Measurements from ENCODE around the gene RBBP5.

Gene RBBP5

DNA sequence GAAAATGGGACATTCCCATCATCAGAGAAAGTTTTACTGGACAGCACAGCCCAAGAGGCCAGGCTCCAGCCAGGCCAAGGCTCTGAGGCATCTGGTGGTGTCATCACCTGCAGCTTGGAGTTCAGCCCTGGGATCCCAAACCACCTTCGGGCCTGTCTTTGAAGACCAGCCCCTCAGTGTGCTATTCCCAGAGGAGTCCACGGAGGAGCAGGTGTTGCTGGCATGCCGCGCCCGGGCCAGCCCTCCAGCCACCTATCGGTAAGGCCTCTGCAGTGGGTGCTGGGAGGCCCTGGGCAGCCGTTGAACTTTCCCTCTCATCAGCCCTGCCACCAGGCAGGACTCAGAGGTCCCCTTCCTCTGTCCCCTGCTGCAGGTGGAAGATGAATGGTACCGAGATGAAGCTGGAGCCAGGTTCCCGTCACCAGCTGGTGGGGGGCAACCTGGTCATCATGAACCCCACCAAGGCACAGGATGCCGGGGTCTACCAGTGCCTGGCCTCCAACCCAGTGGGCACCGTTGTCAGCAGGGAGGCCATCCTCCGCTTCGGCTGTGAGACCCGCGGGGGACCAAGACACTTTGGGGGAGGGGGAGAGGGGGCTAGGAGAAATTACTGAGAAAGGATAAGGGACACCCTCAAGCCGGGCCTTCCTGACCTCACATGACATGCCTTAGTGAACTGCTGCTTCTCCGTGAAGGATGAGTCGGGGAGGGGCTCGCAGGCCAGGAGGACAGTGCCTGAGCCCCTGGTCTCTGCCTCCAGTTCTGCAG lies 63.8 kb downstream of the RBBP5 start:
- Histone ChIP-seq H2BK5ac (ENCODE audit: low read depth, low read length, poor library complexity, severe bottlenecking) (no peak overlapping the region), H3K9me3 (ENCODE audit: control insufficient read depth, low read length) (no peaks in the 10 kb centered on the region), H3K23ac (ENCODE audit: low read length in 2 of 2) (no peak overlapping the region), H3K9ac (ENCODE audit: low read length) (no peak overlapping the region), H2AFZ (ENCODE audit: low read depth, low read length) (no peak overlapping the region), H3K4ac (ENCODE audit: low read depth in 1 of 2, low read length in 2 of 2) (no peak overlapping the region), H2BK120ac (ENCODE audit: low read depth, low read length) (no peak overlapping the region), H4K8ac (ENCODE audit: low read length) (no peak overlapping the region), H2BK15ac (ENCODE audit: low read depth, poor library complexity, severe bottlenecking) (no peak overlapping the region), H2BK12ac (ENCODE audit: low read length in 2 of 2) (no peak overlapping the region), H4K91ac (ENCODE audit: low read length) (no peak overlapping the region), H3K27ac (ENCODE audit: low read length, poor library complexity, severe bottlenecking) (no peak overlapping the region), H3K14ac (ENCODE audit: low read length in 2 of 2) (no peak overlapping the region), H3K4me3 (ENCODE audit: insufficient read depth in 1 of 2, low read depth in 1 of 2, low read length in 2 of 2) (no peak overlapping the region), H3K27me3 (ENCODE audit: control insufficient read depth in 1 of 2, insufficient read depth in 1 of 2, low read length in 2 of 2) (peaks cover 35 to 63% of the 10 kb centered on the region in 2 experiments), H3K36me3 (ENCODE audit: control insufficient read depth in 1 of 2, insufficient read depth in 2 of 2, low read depth in 1 of 2, low read length in 2 of 2) (no peaks in the 10 kb centered on the region), H3K4me1 (ENCODE audit: control insufficient read depth, insufficient read depth, low read depth, low read length) (peaks cover 6% of the 10 kb centered on the region), H2AK5ac (ENCODE audit: low read length, severe bottlenecking) (no peak overlapping the region), H3K79me1 (replicated peaks; ENCODE audit: low read length, poor library complexity, severe bottlenecking) (no peaks in the 10 kb centered on the region), H3K18ac (ENCODE audit: low read depth in 1 of 2, low read length in 2 of 2) (no peak overlapping the region), H3K4me2 (ENCODE audit: low read length, poor library complexity, severe bottlenecking) (no peak overlapping the region)
- WGBS = 86% methylated on average over 19 of the region's 19 CpGs
- no peak for DNase-seq

DNA sequence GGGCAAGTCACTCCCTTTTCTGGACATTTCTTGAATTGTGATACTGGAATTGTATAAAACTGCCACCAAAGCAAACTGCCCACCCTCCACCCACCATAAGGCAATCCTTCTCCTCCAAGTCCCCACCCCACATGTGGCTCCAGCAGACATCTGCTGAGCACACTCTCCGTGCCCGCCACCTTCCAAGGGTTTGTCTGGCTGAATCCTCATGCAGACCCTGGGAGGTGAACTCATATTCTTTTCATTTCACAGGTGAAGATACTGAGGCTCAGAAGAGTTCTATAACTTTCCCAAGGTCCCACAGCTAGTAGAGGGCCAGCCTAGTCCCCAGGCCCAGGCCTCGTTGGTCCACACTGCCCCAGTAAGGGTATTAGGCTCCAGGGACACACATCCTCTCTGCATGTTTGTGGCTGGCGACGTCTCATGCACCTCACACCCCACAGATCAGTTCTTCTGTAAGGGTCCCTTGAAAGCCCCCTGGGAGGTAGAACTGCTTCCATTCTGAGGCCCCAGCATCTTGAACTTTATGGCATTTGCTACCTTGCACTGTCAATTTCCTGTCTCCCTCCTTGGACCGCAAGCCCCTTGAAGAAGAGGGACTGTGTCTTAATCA lies 64.7 kb downstream of the RBBP5 start:
- no peak for DNase-seq
- Histone ChIP-seq H3K14ac (ENCODE audit: low read length in 2 of 2) (no peak overlapping the region), H3K9me3 (ENCODE audit: control insufficient read depth, low read length) (no peaks in the 10 kb centered on the region), H3K4me1 (ENCODE audit: control insufficient read depth, insufficient read depth, low read depth, low read length) (peaks cover 6% of the 10 kb centered on the region), H3K79me1 (replicated peaks; ENCODE audit: low read length, poor library complexity, severe bottlenecking) (no peaks in the 10 kb centered on the region), H3K18ac (ENCODE audit: low read depth in 1 of 2, low read length in 2 of 2) (no peak overlapping the region), H2AFZ (ENCODE audit: low read depth, low read length) (no peak overlapping the region), H3K4ac (ENCODE audit: low read depth in 1 of 2, low read length in 2 of 2) (no peak overlapping the region), H3K27me3 (ENCODE audit: control insufficient read depth in 1 of 2, insufficient read depth in 1 of 2, low read length in 2 of 2) (peaks cover 44 to 64% of the 10 kb centered on the region in 2 experiments), H2AK5ac (ENCODE audit: low read length, severe bottlenecking) (no peak overlapping the region), H4K91ac (ENCODE audit: low read length) (no peak overlapping the region), H3K27ac (ENCODE audit: low read length, poor library complexity, severe bottlenecking) (no peak overlapping the region), H4K8ac (ENCODE audit: low read length) (no peak overlapping the region), H2BK12ac (ENCODE audit: low read length in 2 of 2) (no peak overlapping the region), H2BK15ac (ENCODE audit: low read depth, poor library complexity, severe bottlenecking) (no peak overlapping the region), H2BK5ac (ENCODE audit: low read depth, low read length, poor library complexity, severe bottlenecking) (no peak overlapping the region), H3K4me3 (ENCODE audit: insufficient read depth in 1 of 2, low read depth in 1 of 2, low read length in 2 of 2) (no peak overlapping the region), H3K4me2 (ENCODE audit: low read length, poor library complexity, severe bottlenecking) (no peak overlapping the region), H3K36me3 (ENCODE audit: control insufficient read depth in 1 of 2, insufficient read depth in 2 of 2, low read depth in 1 of 2, low read length in 2 of 2) (no peaks in the 10 kb centered on the region), H3K9ac (ENCODE audit: low read length) (no peak overlapping the region), H2BK120ac (ENCODE audit: low read depth, low read length) (no peak overlapping the region), H3K23ac (ENCODE audit: low read length in 2 of 2) (no peak overlapping the region)
- WGBS = 81% methylated on average over 6 of the region's 6 CpGs

DNA sequence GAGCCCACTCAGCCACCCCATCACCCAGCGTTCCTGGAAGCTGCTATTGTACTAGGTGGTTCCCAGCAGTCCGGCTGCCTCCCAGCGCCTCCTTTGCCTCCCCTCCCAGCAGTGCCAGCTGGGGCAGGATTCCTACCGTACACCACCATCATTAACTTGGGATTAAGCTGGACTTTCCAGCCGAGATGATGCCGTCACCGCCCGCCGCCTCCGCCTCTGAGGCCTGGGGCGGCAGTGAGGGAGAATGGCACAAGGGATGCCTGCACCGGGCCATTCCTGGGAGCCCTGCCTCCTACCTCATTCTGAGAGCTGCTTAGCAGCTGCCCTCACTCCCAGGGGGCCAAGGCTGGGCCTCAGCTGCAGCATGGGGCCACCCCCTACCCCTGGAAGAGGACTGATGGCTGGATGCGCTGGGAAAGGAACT lies 65.6 kb downstream of the RBBP5 start:
- no peak for DNase-seq
- Histone ChIP-seq H2BK120ac (ENCODE audit: low read depth, low read length) (no peak overlapping the region), H2BK12ac (ENCODE audit: low read length in 2 of 2) (no peak overlapping the region), H3K27me3 (ENCODE audit: control insufficient read depth in 1 of 2, insufficient read depth in 1 of 2, low read length in 2 of 2) (peaks cover 51 to 69% of the 10 kb centered on the region in 2 experiments), H2AFZ (ENCODE audit: low read depth, low read length) (no peak overlapping the region), H3K4me2 (ENCODE audit: low read length, poor library complexity, severe bottlenecking) (no peak overlapping the region), H3K14ac (ENCODE audit: low read length in 2 of 2) (no peak overlapping the region), H3K36me3 (ENCODE audit: control insufficient read depth in 1 of 2, insufficient read depth in 2 of 2, low read depth in 1 of 2, low read length in 2 of 2) (no peaks in the 10 kb centered on the region), H2AK5ac (ENCODE audit: low read length, severe bottlenecking) (no peak overlapping the region), H4K8ac (ENCODE audit: low read length) (no peak overlapping the region), H3K4ac (ENCODE audit: low read depth in 1 of 2, low read length in 2 of 2) (no peak overlapping the region), H3K4me3 (ENCODE audit: insufficient read depth in 1 of 2, low read depth in 1 of 2, low read length in 2 of 2) (no peak overlapping the region), H4K91ac (ENCODE audit: low read length) (no peak overlapping the region), H3K9me3 (ENCODE audit: control insufficient read depth, low read length) (no peaks in the 10 kb centered on the region), H3K23ac (ENCODE audit: low read length in 2 of 2) (no peak overlapping the region), H3K18ac (ENCODE audit: low read depth in 1 of 2, low read length in 2 of 2) (no peak overlapping the region), H3K4me1 (ENCODE audit: control insufficient read depth, insufficient read depth, low read depth, low read length) (no peaks in the 10 kb centered on the region), H3K9ac (ENCODE audit: low read length) (no peak overlapping the region), H2BK15ac (ENCODE audit: low read depth, poor library complexity, severe bottlenecking) (no peak overlapping the region), H3K27ac (ENCODE audit: low read length, poor library complexity, severe bottlenecking) (no peak overlapping the region), H3K79me1 (replicated peaks; ENCODE audit: low read length, poor library complexity, severe bottlenecking) (no peaks in the 10 kb centered on the region), H2BK5ac (ENCODE audit: low read depth, low read length, poor library complexity, severe bottlenecking) (no peak overlapping the region)
- 87% methylated on average over 13 of the region's 13 CpGs for WGBS

DNA sequence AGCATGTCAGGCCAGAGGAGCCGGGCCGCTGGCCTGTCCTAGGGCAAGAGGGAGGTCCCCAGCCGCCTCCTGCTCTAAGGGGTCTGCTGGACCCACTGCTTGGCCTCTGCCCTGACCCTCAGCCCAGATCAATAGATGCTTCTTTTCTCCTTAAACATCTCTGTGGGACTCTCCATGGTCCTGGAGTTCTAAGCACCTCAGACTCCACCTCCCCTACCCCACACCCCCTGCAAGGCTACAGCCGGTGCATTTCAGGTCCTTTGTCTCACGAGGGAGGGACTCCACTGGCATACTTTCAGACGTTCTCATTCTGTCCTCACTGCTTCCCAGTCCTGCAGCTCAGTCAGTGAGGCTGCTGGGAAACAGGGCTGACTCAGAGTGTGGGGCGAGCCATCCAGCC lies 67.8 kb downstream of the RBBP5 start:
- Histone ChIP-seq H3K4me2 (ENCODE audit: low read length, poor library complexity, severe bottlenecking) (no peak overlapping the region), H4K91ac (ENCODE audit: low read length) (no peak overlapping the region)

More for the DNA sequence above, 67.8 kb downstream of the RBBP5 start:
- Histone ChIP-seq H3K9me3 (ENCODE audit: control insufficient read depth, low read length) (no peaks in the 10 kb centered on the region), H2AFZ (ENCODE audit: low read depth, low read length) (no peak overlapping the region), H2BK15ac (ENCODE audit: low read depth, poor library complexity, severe bottlenecking) (no peak overlapping the region), H3K9ac (ENCODE audit: low read length) (no peak overlapping the region), H3K79me1 (replicated peaks; ENCODE audit: low read length, poor library complexity, severe bottlenecking) (no peaks in the 10 kb centered on the region), H3K4me3 (ENCODE audit: insufficient read depth in 1 of 2, low read depth in 1 of 2, low read length in 2 of 2) (no peak overlapping the region), H3K36me3 (ENCODE audit: control insufficient read depth in 1 of 2, insufficient read depth in 2 of 2, low read depth in 1 of 2, low read length in 2 of 2) (no peaks in the 10 kb centered on the region), H4K8ac (ENCODE audit: low read length) (no peak overlapping the region), H2AK5ac (ENCODE audit: low read length, severe bottlenecking) (no peak overlapping the region), H2BK120ac (ENCODE audit: low read depth, low read length) (no peak overlapping the region), H3K18ac (ENCODE audit: low read depth in 1 of 2, low read length in 2 of 2) (no peak overlapping the region), H3K23ac (ENCODE audit: low read length in 2 of 2) (no peak overlapping the region), H2BK5ac (ENCODE audit: low read depth, low read length, poor library complexity, severe bottlenecking) (no peak overlapping the region), H3K4me1 (ENCODE audit: control insufficient read depth, insufficient read depth, low read depth, low read length) (no peaks in the 10 kb centered on the region), H3K27me3 (ENCODE audit: control insufficient read depth in 1 of 2, insufficient read depth in 1 of 2, low read length in 2 of 2) (peaks cover 64 to 87% of the 10 kb centered on the region in 2 experiments), H3K27ac (ENCODE audit: low read length, poor library complexity, severe bottlenecking) (no peak overlapping the region), H3K4ac (ENCODE audit: low read depth in 1 of 2, low read length in 2 of 2) (no peak overlapping the region), H3K14ac (ENCODE audit: low read length in 2 of 2) (no peak overlapping the region), H2BK12ac (ENCODE audit: low read length in 2 of 2) (no peak overlapping the region)
- WGBS = 54% methylated on average over 7 of the region's 7 CpGs
- DNase-seq = no peak
